ENCODE results near the gene COL4A1.

Gene COL4A1

DNA sequence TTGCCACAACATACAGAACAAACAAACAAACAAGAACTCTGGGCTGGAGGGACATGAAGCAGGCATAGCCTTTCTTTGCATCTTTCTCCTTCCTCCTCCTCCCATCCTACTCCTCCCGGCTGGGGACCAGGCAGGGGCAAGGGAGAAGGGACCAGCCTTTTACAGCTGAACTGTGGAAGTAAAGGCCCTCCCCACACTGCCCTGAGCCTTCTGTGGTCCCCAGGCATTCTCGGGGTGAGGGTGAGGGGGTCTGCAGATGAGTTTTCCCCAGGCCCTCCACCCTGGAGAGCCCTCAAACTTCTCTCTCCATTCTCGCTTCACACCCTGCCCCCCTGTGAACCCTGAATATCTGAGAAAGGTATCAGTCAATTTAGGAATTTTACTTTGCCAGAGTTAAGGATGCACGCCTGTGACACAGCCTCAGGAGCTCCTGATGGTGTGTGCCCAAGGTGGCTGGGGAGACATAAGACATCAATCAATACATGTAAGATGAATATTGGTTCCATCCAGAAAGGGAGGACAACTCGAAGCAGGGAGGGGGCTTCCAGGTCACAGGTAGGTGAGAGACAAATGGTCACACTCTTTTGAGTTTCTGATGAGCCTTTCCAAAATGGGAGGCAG lies 170.9 kb downstream of the COL4A1 start:
- no peak for DNase-seq (ENCODE audit: low read depth in 3 of 3)

DNA sequence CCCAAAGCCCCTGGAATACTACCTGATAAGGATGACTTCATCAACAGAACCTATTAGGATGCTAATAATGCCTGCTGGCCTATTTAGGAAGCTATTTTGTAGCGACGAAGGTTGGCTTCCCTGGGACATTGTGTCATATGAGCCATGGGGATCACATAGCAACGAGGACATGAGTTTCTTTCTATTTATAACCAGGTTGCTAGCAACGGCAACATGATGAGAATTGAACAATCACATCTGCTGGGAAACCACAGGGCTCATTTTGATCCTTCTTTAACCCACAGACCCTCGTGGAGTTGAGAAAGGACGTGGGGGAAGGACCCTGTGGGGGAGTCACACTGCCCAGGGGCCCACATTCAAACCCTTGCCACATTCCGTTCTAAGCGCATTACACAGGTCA lies 172.2 kb downstream of the COL4A1 start:
- no peak for DNase-seq (ENCODE audit: low read depth in 3 of 3)

DNA sequence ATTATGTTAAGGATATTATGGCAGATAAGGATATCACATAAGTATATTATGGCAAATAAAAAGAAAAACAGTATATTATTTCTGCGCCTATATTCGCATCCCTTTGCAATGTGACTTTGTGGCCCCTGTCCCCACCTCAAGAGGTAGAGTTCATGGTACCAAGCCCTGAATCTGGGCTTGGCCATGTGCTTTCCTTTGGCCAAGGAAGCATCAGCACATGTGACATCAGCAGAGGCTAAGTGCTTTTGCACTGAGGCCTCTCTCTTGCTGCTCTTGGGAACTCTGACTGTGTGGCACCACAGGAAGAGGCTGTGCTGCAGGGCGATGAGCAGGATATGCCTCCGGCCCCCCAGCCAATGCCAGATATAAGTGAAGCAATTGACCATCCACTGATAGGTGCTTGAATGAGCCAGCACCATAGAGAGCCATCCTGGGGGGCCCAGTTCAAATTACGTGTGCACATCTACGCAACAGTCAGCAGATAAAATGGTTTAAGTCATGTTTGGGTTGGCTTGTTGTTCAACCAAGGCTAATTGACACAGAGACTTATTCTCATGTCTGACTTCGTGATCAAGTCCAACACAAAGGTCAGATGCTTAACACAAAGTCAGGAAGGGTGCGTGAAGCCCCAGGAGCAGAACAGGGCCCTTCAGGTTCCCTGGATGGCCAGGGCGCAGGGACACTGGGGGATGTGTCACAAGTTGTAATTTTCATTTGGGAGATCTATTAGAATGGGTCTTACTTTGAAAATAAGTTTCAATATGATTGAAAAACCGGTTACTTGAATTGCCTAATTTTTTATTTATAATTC lies 173.3 kb downstream of the COL4A1 start:
- DNase-seq (ENCODE audit: low read depth in 3 of 3): no peak

DNA sequence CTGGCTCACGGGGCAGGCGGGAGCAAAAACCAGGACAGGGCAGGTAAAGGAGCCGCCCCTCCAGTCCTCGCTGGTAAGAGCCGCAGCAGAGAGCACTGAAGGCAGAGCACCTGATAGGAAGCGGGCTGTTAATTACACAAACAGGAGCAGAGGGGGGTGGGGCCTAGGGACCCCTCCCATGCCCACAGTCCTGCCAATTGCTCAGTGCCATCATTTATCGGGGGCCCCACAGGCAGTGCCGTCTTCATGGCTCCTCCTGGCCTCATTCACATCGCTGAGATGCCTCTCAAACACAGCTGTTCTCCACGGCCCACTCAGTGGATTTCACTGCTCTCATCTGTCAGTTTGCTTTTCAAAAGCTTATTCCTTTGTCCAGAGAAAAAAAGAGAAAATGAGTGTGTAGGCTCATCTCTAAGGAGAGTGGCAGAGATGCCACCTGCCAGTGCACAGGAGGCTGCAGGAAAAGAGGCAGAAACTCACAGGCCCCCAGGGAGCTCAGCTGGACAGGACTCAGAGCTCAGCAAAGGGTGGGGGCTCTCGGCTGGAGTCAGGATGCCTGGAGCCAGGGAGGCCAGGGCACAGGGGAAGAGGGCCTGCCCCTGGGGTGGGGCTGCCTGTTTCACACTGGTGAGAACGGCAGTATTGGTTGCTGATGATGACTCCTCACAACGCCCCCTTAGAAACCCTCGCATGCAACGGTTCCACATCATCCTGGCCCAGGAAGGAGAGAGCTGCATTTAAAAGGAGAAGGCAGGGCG lies 174.6 kb downstream of the COL4A1 start:
- no peak for DNase-seq (ENCODE audit: low read depth in 3 of 3)

DNA sequence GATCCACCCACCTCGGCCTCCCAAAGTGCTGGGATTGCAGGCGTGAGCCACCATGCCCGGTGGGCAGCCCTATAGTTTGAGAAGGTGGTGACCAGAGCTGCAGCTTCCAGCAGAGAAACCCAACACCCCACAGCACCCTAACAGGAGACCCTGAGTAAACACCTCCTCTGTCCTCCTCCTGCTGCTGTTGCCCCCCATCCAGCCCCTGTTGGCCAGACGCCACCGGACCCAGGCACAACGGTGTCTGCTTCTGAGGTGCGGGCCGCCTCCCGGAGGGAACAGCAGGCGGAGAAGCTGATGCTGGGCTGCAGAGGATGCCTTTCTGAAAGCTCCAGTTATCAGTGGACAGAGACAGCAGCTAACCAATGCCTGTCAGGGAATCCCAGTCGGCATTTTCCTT lies 175.5 kb downstream of the COL4A1 start:
- DNase-seq (ENCODE audit: low read depth in 3 of 3): no peak

DNA sequence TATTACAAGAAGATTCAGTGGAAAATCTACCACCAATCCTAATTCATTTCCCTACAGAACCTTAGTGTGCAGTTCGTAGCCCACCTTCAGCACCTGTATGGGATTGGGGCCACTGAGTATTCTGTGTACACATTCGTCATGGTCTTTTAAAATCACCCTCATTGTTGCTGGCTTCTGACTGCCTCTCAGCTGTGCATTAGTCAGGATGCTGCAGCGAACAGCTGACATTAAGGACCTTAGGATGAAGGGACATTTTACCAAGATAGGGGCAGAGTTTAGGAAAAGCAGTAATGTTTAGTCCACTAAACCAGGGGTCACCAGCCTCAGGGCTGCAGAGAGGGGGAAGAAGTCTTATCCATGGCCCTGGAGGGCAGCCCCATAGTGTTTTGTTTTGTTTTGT lies 176.5 kb downstream of the COL4A1 start:
- no peak for DNase-seq (ENCODE audit: low read depth in 3 of 3)

DNA sequence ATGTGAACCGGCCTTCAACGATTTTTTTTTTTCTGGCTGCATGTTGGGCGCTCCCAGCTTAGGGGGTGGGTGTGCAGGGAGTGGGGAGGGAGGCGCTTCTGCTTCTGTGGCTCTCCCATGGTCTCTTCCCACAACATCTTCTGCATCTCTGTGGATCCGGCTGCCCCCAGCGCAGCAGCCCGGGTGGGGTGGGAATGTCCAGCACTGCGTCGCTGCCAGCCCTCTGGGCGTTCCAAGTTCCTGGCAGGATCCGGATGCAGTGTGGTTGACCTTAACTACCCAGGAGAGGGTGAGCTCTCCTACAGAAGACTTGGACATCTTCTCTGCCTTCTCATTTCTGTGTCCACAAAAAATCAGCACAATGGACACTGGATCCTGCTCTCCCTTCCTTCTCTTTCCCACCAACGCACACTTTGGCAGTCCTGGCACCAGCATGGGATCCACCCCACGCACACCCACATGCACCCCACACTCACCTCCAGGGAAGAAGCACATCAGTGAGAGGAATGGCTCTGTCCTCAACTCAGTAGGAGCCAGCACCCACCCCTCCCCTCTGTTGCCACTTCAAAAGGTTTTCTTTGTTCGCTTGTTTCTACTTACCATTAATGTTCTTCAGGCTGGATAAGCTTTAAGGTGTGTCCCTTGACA lies 177.3 kb downstream of the COL4A1 start:
- no peak for DNase-seq (ENCODE audit: low read depth in 3 of 3)

DNA sequence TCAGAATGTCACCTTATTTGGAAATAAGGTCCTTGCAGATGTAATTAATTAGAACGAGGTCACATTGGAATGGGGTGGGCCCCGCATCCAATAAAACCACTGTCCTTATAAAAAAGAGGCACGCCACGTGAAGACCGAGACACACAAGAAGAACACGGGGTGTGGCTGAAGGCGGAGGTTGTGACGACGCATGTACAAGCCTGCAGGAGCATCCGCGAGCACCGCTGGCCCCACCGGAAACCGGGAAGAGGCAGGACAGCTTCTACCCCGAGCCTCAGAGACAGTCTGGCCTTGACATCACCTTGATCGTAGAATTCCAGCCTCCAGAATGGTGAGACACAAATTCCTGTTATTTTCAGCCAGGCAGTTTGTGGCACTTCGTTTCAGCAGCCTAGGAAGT lies 177.9 kb downstream of the COL4A1 start:
- DNase-seq (ENCODE audit: low read depth in 3 of 3): no peak

DNA sequence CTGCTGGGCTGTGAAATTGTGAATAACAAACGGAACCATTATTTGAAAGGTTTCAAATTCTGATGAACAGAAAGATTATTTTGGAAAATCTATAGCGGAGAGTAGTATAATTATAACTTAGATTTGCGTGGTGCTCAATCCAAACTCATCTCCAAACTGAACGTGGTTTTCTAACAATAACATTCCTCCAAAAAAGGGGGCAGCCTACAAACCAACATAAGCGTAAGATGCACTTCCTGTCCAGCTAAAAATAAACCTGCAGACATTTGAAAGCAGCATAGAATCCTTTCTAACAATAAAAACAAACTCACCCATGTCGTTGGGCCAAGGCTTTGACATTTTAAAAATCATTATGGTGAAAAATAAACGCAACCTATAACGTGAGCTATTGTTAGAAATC lies 178.4 kb downstream of the COL4A1 start:
- DNase-seq (ENCODE audit: low read depth in 3 of 3): no peak

DNA sequence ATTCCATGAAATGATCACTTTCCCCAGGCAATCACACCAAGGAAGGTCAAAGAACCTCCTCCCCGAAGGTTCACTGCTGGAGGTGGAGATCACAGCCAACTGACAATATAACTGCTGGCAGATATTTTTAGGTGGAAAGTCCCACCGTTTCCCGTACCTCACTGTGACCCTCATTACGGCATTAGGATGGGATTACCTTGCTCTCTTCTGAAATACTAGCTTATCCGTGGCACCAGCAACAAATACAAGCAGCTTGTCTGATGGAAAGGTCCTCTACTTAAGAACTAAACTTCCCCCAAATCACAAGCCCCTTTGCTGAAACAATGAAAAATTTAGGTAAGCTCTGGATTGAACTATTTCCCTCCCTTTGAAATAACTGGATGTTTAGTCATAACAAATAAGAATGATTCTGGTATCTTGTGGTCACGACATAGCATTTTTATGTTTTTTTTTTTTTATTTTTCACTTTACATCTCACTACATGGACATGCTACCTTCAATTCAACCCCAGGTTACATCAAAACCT lies 178.9 kb downstream of the COL4A1 start:
- no peak for DNase-seq (ENCODE audit: low read depth in 3 of 3)

DNA sequence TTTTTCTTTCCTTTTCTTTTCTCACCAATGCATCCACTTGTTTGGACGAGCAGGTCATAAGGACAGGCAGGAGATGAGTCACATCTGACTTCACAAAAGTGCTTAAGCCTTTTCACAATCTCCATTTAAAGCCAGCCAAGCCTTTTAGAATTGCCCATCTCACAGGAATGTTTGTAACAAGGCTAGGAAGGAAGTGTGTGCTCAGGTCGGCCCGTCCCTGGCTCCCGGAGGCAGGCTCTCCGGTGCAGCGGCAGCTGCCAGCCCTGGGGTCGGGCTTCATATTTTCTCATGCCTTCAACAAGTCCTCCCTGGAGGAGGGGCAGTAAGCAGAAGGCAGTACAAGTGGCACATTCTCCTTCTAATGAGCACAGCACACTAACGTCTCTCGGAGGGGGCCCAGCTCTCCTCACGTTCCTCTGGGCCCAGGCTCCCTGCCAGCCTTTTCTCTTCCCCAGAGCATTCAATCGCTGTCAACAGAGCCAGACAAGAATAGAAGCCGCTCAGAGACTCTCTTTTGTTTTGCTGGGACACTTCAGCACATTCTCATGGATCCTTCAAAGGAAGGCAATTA lies 180.5 kb downstream of the COL4A1 start:
- no peak for DNase-seq (ENCODE audit: low read depth in 3 of 3)

DNA sequence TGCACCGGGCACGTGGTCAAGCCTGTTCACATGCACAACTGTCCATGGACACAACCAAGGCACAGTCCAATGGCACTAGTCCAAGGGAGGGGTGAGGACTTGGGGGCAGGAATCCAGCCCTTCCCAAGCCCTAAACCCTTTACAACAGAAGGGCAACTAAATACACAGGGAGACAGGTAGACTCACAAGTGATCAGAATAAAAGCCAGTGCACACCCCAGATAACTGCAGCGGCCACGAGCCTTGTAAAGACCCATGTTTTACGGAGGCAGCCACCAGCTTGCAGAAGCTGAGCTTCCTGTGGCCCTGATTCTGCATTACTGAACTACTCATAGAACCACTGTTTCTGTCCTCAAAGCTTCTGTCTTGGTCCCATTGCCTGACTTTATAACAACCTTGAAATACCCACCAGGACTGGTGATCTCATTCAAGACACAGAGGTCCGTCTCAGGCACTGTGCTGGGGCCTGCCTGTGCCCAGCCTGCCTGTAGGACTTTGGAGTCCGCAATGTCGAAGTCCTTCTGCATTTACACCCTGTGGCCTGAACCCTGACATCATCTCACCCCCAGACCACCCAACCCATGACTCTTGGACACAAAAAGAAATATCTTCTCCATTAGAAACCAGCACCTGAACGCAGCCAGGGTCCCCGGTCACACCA lies 181.2 kb downstream of the COL4A1 start:
- no peak for DNase-seq (ENCODE audit: low read depth in 3 of 3)

DNA sequence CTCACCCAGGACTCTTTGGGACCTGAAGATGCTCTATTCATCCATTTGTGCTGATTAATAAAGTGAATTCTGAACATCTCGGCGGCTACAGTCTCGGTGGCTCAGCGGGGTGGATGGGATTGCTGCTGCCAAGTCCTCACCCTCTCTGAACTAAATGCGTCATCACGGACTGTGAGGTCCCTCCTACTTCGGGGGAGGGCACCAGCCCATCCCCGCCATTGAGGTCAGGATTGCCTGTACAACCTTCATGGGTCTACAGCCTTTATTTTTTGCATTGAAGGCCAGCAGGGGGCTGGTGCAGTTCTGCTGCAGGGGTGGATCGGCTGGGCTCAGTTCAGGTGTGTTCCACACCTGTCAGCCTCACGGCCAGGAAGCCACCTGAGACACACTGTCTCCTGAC lies 181.8 kb downstream of the COL4A1 start:
- no peak for DNase-seq (ENCODE audit: low read depth in 3 of 3)

DNA sequence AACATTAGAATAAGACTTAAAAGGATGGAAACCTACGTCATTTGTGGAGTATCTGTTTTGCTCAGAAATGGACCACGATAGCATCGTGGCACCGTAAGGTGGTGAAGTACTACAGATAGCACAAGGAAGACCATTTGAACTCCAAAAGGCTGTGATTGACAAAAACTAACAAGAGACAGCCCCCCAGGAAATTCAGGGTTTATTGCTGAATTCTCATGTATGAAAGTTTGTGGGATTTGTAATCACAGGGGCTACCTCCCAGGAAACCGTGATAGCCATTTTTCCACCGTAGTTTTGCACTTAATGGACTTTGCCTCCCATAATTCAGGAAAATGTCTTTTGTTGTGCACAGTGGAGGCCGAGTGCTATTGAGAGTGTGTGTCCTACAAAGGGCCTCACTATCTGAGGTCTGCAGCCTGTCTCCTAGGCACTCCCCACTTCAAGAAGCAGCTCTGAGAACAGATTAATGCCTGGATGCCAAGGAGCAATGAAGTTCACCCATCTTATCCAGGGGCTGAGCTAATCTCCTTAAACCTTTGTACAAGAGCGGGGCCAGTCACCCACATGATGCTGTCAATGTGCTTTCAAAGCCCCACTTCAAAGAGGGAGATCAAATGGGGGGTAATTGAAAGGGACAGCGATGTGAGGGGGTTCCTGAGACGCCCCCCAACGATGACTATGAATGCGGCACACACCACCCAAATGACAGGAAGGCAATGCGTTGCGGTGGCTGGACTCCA lies 182.6 kb downstream of the COL4A1 start:
- DNase-seq (ENCODE audit: low read depth in 3 of 3): no peak

DNA sequence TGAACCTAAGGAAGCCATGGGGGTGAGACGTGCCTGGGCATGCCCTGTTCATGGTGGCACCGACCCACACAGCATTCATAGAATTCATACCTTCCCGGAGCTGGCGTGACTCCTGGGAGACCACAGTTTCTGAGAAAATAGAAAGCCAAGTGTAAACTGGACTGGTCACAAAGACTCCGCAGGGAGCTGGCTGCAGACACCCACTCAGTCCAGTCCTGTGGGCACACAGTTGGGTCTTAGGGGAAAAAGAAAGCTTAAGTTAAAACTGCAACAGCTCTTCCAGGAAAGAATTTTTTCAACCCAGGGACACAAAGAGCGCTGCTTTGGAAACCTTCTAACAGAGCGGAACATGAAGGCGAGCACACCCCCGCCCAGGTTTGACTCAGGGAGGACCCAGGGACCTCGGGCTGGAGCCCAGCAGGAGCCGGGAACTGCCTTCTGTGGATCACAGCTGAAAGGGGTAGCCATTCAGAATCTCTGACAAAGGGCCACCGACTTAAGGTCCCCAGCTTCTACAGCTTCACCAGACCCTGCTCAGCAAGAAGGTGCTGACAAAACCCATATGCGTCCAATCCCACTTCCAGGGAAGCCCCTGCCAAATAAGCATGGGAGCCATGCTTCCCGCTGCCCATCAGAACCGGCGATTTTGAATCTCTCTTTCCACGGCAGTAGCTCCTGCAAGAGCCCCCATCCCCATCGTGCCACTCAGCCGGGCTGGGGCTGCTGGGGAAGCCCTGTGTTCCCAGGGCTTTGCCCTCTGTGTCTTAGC lies 183.7 kb downstream of the COL4A1 start:
- DNase-seq (ENCODE audit: low read depth in 3 of 3): no peak

DNA sequence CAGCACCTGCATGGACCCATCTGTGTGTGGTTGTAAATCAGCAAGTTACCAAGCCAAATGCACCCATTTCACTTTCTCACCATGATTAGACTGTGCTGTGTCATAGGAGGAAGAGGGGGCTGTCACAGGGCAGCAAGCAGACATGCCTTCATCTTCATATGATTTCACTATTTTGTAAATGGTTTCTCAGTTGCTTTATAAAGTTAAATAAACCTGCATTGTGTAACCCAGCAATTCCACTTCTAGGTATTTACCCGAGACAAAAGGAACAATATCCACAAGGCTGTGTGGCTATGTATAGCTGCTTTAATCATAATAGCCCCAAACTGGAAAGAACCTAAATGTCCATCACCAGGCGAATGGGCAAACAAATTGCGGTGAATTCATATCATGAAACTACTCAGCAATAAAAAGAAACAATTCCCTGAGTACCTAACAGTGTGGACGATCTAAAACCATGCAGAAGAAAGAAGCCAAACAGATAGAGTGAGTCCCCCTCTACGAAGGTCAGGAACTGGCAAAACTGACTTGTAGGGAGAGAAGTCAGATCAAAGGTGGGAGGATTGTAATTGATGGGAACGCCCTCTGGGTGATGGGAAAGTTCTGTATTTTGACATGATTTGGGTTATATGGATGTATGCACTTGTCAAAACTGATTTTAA lies 185.4 kb downstream of the COL4A1 start:
- DNase-seq (ENCODE audit: low read depth in 3 of 3): no peak

DNA sequence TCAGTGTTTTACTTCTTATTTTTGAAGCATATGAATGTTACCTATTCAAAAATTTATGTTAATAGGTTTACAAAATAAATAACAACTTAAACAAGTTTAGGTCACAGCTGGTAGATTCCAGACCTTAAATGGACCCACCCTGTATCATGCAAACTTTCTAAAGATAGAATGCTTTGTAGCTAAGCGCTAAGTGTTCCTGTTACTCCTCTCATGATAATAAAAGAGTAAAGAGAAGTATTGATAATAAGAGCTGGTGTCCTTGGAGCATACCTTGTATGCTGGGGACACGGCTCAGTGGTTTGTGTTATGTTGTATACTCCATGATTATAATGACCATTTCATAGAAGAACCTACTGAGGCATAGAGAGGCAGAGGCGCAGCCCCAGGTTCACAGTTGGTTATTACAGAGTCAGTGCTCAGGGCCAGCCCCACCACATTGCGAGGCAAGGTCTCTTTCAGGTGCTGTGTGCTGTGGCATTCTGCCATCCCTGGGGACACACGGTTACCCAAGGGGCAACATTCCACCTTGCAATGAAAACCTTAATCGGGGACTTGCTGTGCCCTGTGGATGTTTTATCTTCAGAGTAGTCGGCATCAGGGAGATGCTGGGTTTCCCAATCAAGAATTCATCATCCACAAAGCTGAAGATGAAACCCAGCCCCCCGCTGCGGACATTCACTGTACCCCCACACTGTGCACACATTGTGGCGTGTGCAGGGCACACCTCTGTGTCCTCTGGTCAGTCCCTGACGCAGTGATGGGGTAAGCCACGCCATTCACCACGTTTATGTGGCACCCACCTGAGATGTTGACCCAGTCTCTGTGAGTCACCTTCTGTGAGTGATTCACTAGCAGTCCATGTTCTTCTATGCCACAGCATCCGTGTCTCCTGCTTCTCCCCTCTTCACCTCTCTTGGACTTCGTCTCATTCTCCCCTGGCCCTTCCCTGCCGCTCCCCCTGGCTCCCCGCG lies 186.7 kb downstream of the COL4A1 start:
- no peak for DNase-seq (ENCODE audit: low read depth in 3 of 3)

DNA sequence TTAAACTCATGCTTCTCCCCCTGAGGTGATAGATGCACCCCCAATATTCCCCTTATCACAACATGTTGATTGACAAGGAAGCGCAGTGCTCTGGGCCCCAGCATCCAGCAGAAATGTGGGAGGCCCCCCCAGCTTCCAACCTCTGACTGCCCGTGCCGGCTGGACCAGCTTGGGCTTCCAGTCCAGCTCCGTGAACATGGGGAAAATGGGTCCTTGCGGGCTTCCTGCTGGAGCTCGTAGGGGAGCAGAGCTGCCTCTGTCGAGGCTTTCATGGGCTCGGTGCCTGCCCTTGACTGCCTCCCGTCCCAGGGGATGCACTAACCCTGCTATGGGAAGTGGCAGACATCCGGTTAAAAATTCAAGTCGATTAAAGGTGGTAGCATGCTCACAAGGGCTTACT lies 188.9 kb downstream of the COL4A1 start:
- no peak for DNase-seq (ENCODE audit: low read depth in 3 of 3)
